HG03103 (cell line): ENCODE measurements around the gene WDR87.
"Not testable (repeated sequence)": the region's sequence is repeated elsewhere in the genome, so short reads cannot be mapped to it uniquely, and the experiment has no call there.

Experiments used
- ATAC-seq: cut with Tn5 transposase; IDR thresholded peaks from one replicate; pipeline ENCODE4 v1.9.1; 2021; ENCODE audit warnings: low read depth; ENCODE audit not compliant: unreplicated experiment

The WDR87 gene

GRCh38 chr19:37893845-37894575 is 12.4 kb downstream of the WDR87 start:
- ATAC-seq, result no peak

GRCh38 chr19:37886571-37886970 is 19.8 kb downstream of the WDR87 start:
- ATAC-seq, result no peak

GRCh38 chr19:37885392-37885791 is 21.0 kb downstream of the WDR87 start:
- no peak for ATAC-seq

GRCh38 chr19:37877147-37877546 is 29.2 kb downstream of the WDR87 start:
- ATAC-seq, result no peak

- no peak for ATAC-seq
Measured at GRCh38 chr19:37876032-37876431, 30.4 kb downstream of the WDR87 start.

- ATAC-seq, result no peak
Measured at GRCh38 chr19:37874784-37875183, 31.6 kb downstream of the WDR87 start.

- no peak for ATAC-seq
Measured at GRCh38 chr19:37872383-37872782, 34.0 kb downstream of the WDR87 start.

GRCh38 chr19:37869766-37870340 is 36.5 kb downstream of the WDR87 start:
- ATAC-seq, result no peak

- no peak for ATAC-seq
Measured at GRCh38 chr19:37867831-37868230, 38.6 kb downstream of the WDR87 start.

GRCh38 chr19:37865930-37866329 is 40.5 kb downstream of the WDR87 start:
- not testable (repeated sequence) for ATAC-seq

- ATAC-seq, result no peak
Measured at GRCh38 chr19:37864501-37864900, 41.9 kb downstream of the WDR87 start.

GRCh38 chr19:37855098-37855497 is 51.3 kb downstream of the WDR87 start:
- ATAC-seq, result no peak

- no peak for ATAC-seq
Measured at GRCh38 chr19:37845932-37846331, 60.5 kb downstream of the WDR87 start.
